AG10803 (cell line): ENCODE results near the gene VMA21.

Source experiments
- DNase-seq: peaks from one replicate; pipeline ENCODE4 v3.0.0; 2010; ENCODE audit warnings: low read depth
- H3K4me3 ChIP-seq: 2 replicates; pipeline ENCODE4 v1.5.1; 2011; ENCODE audit warnings: mild to moderate bottlenecking, low read length, control low read depth
- TF ChIP-seq, protein P1 (sequence below): conservative IDR thresholded peaks from 2 replicates; pipeline ENCODE4 v1.5.1; 2011; ENCODE audit warnings: mild to moderate bottlenecking, low read length, control low read depth, inconsistent platforms

Gene VMA21

DNA sequence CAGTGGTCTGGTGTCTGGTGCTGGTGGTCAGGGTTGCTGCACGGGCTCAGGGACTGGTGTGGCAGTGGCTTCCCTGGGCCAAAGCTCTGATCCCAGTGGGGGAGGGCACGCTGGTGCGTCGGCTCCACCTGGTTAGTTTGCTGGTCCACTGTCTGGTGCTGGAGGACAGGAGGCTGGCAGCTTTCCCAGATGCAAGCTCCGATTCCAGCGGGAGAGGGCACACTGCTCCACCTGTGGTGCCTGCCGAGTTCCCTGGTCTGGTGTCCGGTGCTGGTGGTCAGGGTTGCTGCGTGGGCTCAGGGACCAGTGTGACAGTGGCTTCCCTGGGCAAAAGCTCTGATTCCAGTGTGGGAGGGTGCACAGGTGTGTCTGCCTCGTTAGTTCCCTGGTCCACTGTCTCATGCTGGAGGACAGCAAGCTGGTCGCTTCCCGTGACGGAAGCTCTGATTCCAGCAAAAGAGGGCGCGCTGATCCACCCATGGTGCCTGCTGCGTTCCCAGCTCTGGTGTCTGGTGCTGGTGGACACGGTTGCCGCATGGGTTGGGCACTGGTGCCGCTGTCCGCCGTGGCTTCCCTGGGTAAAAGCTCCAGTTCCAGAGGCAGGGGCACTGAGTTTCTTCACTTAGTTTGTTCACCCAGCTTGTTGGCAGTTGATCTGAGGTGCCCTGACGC, 5.8 kb downstream of the VMA21 start:
- no peak for DNase-seq
- TF ChIP-seq, protein P1, sequence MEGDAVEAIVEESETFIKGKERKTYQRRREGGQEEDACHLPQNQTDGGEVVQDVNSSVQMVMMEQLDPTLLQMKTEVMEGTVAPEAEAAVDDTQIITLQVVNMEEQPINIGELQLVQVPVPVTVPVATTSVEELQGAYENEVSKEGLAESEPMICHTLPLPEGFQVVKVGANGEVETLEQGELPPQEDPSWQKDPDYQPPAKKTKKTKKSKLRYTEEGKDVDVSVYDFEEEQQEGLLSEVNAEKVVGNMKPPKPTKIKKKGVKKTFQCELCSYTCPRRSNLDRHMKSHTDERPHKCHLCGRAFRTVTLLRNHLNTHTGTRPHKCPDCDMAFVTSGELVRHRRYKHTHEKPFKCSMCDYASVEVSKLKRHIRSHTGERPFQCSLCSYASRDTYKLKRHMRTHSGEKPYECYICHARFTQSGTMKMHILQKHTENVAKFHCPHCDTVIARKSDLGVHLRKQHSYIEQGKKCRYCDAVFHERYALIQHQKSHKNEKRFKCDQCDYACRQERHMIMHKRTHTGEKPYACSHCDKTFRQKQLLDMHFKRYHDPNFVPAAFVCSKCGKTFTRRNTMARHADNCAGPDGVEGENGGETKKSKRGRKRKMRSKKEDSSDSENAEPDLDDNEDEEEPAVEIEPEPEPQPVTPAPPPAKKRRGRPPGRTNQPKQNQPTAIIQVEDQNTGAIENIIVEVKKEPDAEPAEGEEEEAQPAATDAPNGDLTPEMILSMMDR = no peak
- H3K4me3 ChIP-seq = no peak overlapping the region

DNA sequence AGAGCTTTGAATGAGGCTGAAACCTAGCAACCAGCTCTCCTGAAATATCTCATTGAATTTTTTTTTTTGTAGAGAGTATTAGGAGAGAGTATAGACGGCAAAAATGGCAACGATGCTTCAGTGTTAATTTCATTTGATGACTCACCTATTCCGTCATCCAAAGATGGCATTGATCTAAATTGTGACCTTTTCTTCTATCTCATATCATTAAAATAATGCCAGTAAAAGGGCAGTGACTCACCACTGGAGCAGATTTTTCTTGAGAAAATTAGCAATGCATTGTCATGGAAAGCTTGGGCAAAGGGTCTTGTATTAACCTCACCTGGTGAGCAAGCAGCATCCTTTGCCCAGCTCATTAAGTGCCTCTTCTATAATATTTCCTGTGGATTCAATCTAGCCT, 19.6 kb downstream of the VMA21 start:
- H3K4me3 ChIP-seq = no peak overlapping the region
- TF ChIP-seq, protein P1 = no peak
- no peak for DNase-seq

DNA sequence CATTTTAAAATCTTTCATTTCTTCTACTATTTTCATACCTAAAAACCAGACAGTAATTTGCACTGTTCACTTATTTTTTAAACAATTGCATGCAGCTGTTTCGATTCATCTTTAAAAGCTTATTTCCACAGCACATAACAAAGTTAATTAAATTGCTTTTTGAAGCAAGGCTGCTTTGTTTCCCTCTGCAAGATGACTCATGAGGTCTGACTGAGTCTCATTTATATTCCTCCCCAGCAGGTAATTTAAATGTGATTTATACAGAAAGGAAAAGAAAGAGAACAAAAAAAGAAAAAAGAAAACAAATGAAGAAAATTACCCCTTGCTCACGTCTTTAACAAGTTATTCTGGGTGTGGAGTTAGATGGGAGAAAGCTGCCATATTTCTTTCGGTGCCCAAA, 22.8 kb downstream of the VMA21 start:
- DNase-seq = no peak
- TF ChIP-seq, protein P1 = no peak
- no peak overlapping the region for H3K4me3 ChIP-seq

DNA sequence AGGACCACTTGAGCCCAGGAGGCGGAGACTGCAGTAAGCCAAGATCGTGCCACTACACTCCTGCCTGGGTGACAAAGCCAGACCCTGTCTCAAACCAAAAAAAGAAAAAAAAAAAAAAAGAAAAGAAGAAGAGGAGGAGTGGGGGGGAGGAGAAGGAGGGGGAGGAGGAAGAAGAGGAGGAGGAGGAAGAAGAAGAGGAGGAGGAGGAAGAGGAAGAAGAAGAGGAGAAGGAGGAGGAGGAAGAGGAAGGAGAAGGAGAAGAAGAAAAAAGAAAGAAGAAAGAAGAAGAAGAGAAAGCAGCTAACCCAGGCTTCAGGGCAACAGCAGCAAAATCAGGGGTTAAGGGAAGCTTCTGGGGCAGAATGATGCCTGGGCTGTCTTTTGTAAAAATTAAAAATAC, 27.5 kb downstream of the VMA21 start:
- no peak for DNase-seq
- TF ChIP-seq, protein P1 = no peak
- no peak overlapping the region for H3K4me3 ChIP-seq

DNA sequence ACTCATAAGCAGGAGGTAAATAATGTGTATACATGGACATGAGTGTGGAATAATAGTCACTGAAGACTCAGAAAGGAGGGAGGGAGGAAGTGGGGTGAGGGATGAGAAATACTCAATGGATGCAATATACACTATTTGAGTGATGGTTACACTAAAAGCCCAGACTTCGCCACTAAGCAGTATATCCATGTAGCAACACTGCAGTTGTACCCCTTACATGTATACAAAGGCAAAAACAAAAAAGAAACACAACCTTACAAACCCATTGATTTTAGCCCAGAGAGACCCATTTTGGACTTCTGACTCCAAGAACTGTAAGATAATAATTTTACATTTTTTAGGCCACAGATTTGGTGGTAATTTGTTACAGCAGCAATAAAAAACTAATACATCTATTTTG, 51.5 kb downstream of the VMA21 start:
- TF ChIP-seq, protein P1 = no peak
- no peak for DNase-seq
- H3K4me3 ChIP-seq = no peak overlapping the region

DNA sequence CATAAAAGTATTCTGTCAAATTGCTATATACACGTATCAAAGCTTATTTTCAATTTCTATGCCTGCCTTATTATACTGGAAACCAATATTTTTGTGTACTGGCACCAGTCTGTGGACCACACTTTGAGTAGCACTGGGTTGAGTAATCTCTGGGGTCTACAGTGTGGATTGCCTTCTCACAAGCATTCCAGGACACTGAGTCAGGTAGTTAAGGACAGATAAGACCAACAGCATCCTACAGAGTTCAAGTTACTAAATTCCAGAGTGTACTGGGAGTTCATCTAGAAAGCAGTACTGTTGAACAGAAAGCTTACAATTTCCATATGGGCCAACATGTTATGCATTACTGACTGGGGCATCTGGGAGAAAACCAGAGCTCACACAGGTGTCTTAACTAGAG, 61.8 kb downstream of the VMA21 start:
- DNase-seq = no peak
- no peak overlapping the region for H3K4me3 ChIP-seq
- TF ChIP-seq, protein P1 = no peak
